Endothelial cell of umbilical vein (primary cell): ENCODE data around the gene TMCO2. TPM values are rescaled to one million over a fixed set of nuclear protein-coding genes. Genes with fewer than 3 reads are reported as not detected.

ENCODE experiments used
- BruUV-seq: library from RNA; stranded (reverse); fragments of 400-500 nt; replicated peaks from 2 replicates; lab custom pipeline; 2021; lab: Mats Ljungman, UMichigan
- CTCF ChIA-PET: fragments of 300-600, 350-600 bp; sonication (Branson Sonifier 250); formaldehyde crosslinking; loops from one replicate; lab custom pipeline; 2021; ENCODE audit warnings: antibody characterized with exemption, inconsistent platforms; lab: Charles Lee
- POLR2A ChIA-PET: fragments of 300-600, 350-600 bp; sonication (Branson Sonifier 250); formaldehyde crosslinking; loops from one replicate; lab custom pipeline; 2021; ENCODE audit warnings: antibody characterized with exemption, inconsistent platforms; lab: Charles Lee
- DNase-seq: peaks from one replicate; pipeline ENCODE4 v3.0.0-alpha.2; 2011; ENCODE audit warnings: low read depth, low spot score
- FAIRE-seq: peaks from 2 replicates; lab custom pipeline; 2011; peaks lifted over from hg19 to GRCh38; lab: Jason Lieb, UNC
- H2AFZ ChIP-seq: 2 replicates; pipeline ENCODE4 v1.6.0; 2012; ENCODE audit warnings: low read depth, low read length, control low read depth, inconsistent platforms
- H3K27ac ChIP-seq: 2 replicates; pipeline ENCODE4 v1.5.1; 2011; ENCODE audit warnings: low read depth, mild to moderate bottlenecking, control low read depth, low read length, moderate library complexity; ENCODE audit not compliant: insufficient read depth
- H3K27me3 ChIP-seq, 2 experiments: 2 replicates each; pipeline versions ENCODE4 v1.6.0 to v1.6.1; 2011; ENCODE audit warnings: low read length in 2 of 2, mixed read lengths in 1 of 2; ENCODE audit not compliant: control insufficient read depth in 2 of 2, insufficient read depth in 2 of 2
- H3K36me3 ChIP-seq, 2 experiments: 2 replicates in 1 of 2; 3 replicates in 1 of 2; pipeline ENCODE4 v1.5.1; 2011; ENCODE audit warnings: low read length in 2 of 2, mild to moderate bottlenecking in 1 of 2, moderate library complexity in 1 of 2; ENCODE audit not compliant: control insufficient read depth in 2 of 2, insufficient read depth in 2 of 2; ENCODE audit errors: extremely low read depth in 1 of 2
- H3K4me1 ChIP-seq: 3 replicates; pipeline ENCODE4 v1.5.1; 2011; ENCODE audit warnings: mild to moderate bottlenecking, low read length; ENCODE audit not compliant: control insufficient read depth, insufficient read depth; ENCODE audit errors: extremely low read depth
- H3K4me2 ChIP-seq: 2 replicates; pipeline ENCODE4 v1.6.1; 2011; ENCODE audit warnings: low read length, control low read depth, mixed read lengths; ENCODE audit not compliant: insufficient read depth
- H3K4me3 ChIP-seq, 3 experiments: fragments of 200-600 bp in 1 of 3; sonication (generic), shearing (Covaris generic) in 1 of 3; replicated peaks in 1 of 3; 2 replicates each; pipeline ENCODE4 v1.5.1; 2011 to 2016; ENCODE audit warnings: control low read depth in 3 of 3, low read length in 3 of 3, mild to moderate bottlenecking in 2 of 3, inconsistent platforms in 1 of 3, low read depth in 1 of 3, moderate library complexity in 1 of 3; ENCODE audit not compliant: insufficient read depth in 1 of 3
- H3K79me2 ChIP-seq: 2 replicates; pipeline ENCODE4 v1.6.0; 2012; ENCODE audit warnings: low read length, inconsistent platforms; ENCODE audit not compliant: control insufficient read depth, insufficient read depth
- H3K9ac ChIP-seq: replicated peaks from 2 replicates; pipeline ENCODE3; 2011; ENCODE audit warnings: low read length, control low read depth; ENCODE audit not compliant: insufficient read depth; ENCODE audit errors: extremely low read depth
- H3K9me1 ChIP-seq: replicated peaks from 3 replicates; pipeline ENCODE4 v1.6.0; 2011; ENCODE audit warnings: mild to moderate bottlenecking, low read length; ENCODE audit not compliant: control insufficient read depth, insufficient read depth; ENCODE audit errors: extremely low read depth
- H3K9me3 ChIP-seq: replicated peaks from 2 replicates; pipeline ENCODE4 v1.5.1; 2012; ENCODE audit warnings: low read length, inconsistent platforms; ENCODE audit not compliant: control insufficient read depth, insufficient read depth
- H4K20me1 ChIP-seq: replicated peaks from 2 replicates; pipeline ENCODE3; 2011; ENCODE audit warnings: mild to moderate bottlenecking, low read length; ENCODE audit not compliant: control insufficient read depth, insufficient read depth; ENCODE audit errors: extremely low read depth
- EZH2 ChIP-seq: IDR thresholded peaks from 2 replicates; pipeline ENCODE4 v1.6.1; 2012; ENCODE audit warnings: borderline replicate concordance, low read depth, mild to moderate bottlenecking, moderate library complexity, low read length, inconsistent platforms; ENCODE audit not compliant: severe bottlenecking
- FOS ChIP-seq: IDR thresholded peaks from 2 replicates; pipeline ENCODE4 v1.6.1; 2011; ENCODE audit warnings: mild to moderate bottlenecking, low read length, moderate library complexity, borderline replicate concordance; ENCODE audit not compliant: insufficient read depth
- GATA2 ChIP-seq: IDR thresholded peaks from 2 replicates; pipeline ENCODE4 v1.7.0; 2011; ENCODE audit warnings: low read depth, mild to moderate bottlenecking, moderate library complexity, mixed read lengths, low read length; ENCODE audit not compliant: insufficient read length, insufficient read depth
- JUN ChIP-seq: IDR thresholded peaks from 2 replicates; pipeline ENCODE4 v1.6.1; 2011; ENCODE audit warnings: borderline replicate concordance, low read depth; ENCODE audit not compliant: insufficient read length, insufficient read depth
- MYC ChIP-seq: IDR thresholded peaks from one replicate; pipeline ENCODE4 v1.6.1; 2011; ENCODE audit warnings: mild to moderate bottlenecking, low read depth, low read length
- POLR2A ChIP-seq: IDR thresholded peaks from 2 replicates; pipeline ENCODE4 v1.6.1; 2012; ENCODE audit warnings: low read depth, mild to moderate bottlenecking, control low read depth, low read length
- POLR2AphosphoS5 ChIP-seq: IDR thresholded peaks from 2 replicates; pipeline ENCODE4 v1.6.1; 2012; ENCODE audit warnings: low read depth, mild to moderate bottlenecking, control low read depth, low read length, moderate library complexity; ENCODE audit not compliant: insufficient read depth
- dilution Hi-C: fragments of 300-500 bp; cut with MboI; formaldehyde crosslinking; loops from one replicate; pipeline ENCODE4 v1.15.0; 2019; ENCODE audit warnings: low sequenced_read_pairs; ENCODE audit not compliant: extremely low pct_ligation_motif_present
- intact Hi-C: fragments of 100-400 bp; cut with micrococcal nuclease; formaldehyde crosslinking; loops from one replicate; pipeline ENCODE4 v1.10.0; 2022
- polyA plus RNA-seq, 4 experiments: library from polyadenylated mRNA; depleted of rRNA in 3 of 4; stranded (reverse) in 3 of 4; unstranded in 1 of 4; fragments of >200 nt; gene quantifications; 2 replicates each; pipeline versions ENCODE4 v1.2.1 to v1.2.3, GENCODE V29; 2011 to 2012; ENCODE audit warnings: missing spikeins in 1 of 4
- total RNA-seq: library from RNA; stranded (reverse); gene quantifications from 2 replicates; pipeline ENCODE4 v1.2.3, GENCODE V29; 2021
- TF ChIP-seq, protein P1 (sequence below), 2 donors: IDR thresholded peaks; 1 replicate in 1 of 2; 2 replicates in 1 of 2; pipeline ENCODE4 v1.5.1; 2011; ENCODE audit warnings: low read length in 2 of 2, mild to moderate bottlenecking in 2 of 2, moderate library complexity in 2 of 2, control low read depth in 1 of 2, inconsistent platforms in 1 of 2, low read depth in 1 of 2; ENCODE audit not compliant: insufficient read depth in 1 of 2; ENCODE audit errors: extremely low read depth in 1 of 2
- TF ChIP-seq, protein P2 (sequence below): IDR thresholded peaks from 2 replicates; pipeline ENCODE4 v1.6.1; 2011; ENCODE audit not compliant: insufficient read depth, insufficient read length

TMCO2 gene
- total and polyA plus RNA-seq, 2 donors (not counting 3 experiments of a cell fraction or from before 2014, with no cell fraction given): not detected

DNA sequence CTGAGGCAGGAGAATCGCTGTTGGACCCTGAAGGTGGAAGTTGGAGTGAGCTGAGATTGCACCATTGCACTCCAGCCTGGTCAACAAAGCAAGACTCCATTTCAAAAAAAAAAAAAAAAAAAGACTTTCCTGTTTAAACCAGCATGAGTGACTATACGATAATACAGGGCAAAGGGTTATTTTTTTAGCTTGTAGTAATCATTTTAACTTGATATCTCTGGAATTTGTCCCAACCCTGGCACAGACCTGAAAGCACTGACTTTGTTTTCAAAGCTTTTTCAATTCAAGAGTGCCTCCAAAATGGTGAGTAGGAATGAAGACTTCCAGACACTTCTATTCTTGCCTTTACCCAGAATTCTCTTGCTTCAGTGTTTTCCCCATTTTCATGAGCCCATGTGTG is 4.4 kb upstream of the TMCO2 start:
- peak; percentile 56 for FAIRE-seq
- BruUV-seq: no TSS peak
- Histone ChIP-seq H3K4me1 (peaks cover 22% of the 10 kb centered on the region), H2AFZ (no peak overlapping the region), H3K27ac (peak overlapping the region; percentile 28), H4K20me1 (no peaks in the 10 kb centered on the region), H3K9me1 (no peaks in the 10 kb centered on the region), H3K27me3 (no peaks in the 10 kb centered on the region), H3K4me3 (no peak overlapping the region), H3K9ac (no peak overlapping the region), H3K9me3 (no peaks in the 10 kb centered on the region), H3K36me3 (peaks cover 0 to 1% of the 10 kb centered on the region in 2 experiments), H3K79me2 (no peaks in the 10 kb centered on the region), H3K4me2 (no peak overlapping the region)
- peak; percentile 37 for TF ChIP-seq GATA2
- TF ChIP-seq POLR2AphosphoS5: no peak
- no peak for TF ChIP-seq POLR2A
- no peak for TF ChIP-seq FOS
- ChIA-PET POLR2A (interaction anchor here (0.6 kb wide), 1 partner anchor 144 kb away, joined by 6 read pairs; no protein-coding TSS in a partner anchor), CTCF (interaction anchor here (0.5 to 1.9 kb wide), 4 partner anchors 9 to 207 kb away, joined by 3 to 6 read pairs (median 4); no protein-coding TSS in a partner anchor)
- intact Hi-C loops (no loop called here), dilution Hi-C loops (no loop called here)
- DNase-seq: peak; percentile 90

DNA sequence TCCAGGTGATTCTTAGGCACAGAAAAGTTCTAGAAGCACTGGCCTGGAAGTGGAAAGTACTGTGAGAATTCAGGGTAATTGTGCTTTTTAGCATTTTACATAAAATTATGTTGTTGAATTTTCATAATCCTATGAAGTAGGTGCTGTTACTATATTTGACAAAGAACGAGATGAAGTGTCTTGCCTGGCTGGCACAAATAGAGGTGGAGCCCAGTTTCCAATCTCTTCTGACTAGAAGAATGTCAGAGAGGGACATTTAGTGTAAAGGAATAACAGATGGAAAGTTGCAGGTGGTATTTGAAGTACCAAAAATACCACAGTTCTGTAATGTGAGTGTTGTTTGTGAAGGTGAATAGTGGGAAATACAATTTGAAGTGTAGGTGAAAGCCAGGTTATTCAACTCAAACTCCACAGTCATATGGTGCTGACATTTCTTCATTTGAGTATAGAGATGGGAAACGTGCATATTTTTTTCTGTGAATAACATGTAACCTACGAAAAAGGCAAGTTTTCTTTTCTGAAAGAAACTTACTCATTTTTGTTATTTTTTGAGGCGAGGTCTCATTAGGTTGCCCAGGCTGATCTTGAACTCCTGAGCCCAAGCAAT is 3.5 kb upstream of the TMCO2 start:
- BruUV-seq: no TSS peak
- ChIA-PET POLR2A (no interaction called here), CTCF (interaction anchor here (0.6 kb wide), 1 partner anchor 8 kb away, joined by 3 read pairs; no protein-coding TSS in a partner anchor)
- H3K4me1 ChIP-seq: peaks cover 31% of the 10 kb centered on the region
- DNase-seq (peak; percentile 4), FAIRE-seq (no peak)
- no peaks in the 10 kb centered on the region for H3K9me3 ChIP-seq
- no peaks in the 10 kb centered on the region for H3K36me3 ChIP-seq
- no peaks in the 10 kb centered on the region for H3K79me2 ChIP-seq
- no peaks in the 10 kb centered on the region for H3K9me1 ChIP-seq
- no peak overlapping the region for H2AFZ ChIP-seq
- intact Hi-C loops (no loop called here), dilution Hi-C loops (no loop called here)
- no peak overlapping the region for H3K4me2 ChIP-seq
- no peaks in the 10 kb centered on the region for H3K27me3 ChIP-seq
- no peak overlapping the region for H3K27ac ChIP-seq
- H3K9ac ChIP-seq: no peak overlapping the region
- no peak overlapping the region for H3K4me3 ChIP-seq
- TF ChIP-seq GATA2 (no peak), MYC (no peak), FOS (no peak), POLR2A (no peak), JUN (no peak), POLR2AphosphoS5 (no peak), EZH2 (no peak)
- TF ChIP-seq, protein P1, sequence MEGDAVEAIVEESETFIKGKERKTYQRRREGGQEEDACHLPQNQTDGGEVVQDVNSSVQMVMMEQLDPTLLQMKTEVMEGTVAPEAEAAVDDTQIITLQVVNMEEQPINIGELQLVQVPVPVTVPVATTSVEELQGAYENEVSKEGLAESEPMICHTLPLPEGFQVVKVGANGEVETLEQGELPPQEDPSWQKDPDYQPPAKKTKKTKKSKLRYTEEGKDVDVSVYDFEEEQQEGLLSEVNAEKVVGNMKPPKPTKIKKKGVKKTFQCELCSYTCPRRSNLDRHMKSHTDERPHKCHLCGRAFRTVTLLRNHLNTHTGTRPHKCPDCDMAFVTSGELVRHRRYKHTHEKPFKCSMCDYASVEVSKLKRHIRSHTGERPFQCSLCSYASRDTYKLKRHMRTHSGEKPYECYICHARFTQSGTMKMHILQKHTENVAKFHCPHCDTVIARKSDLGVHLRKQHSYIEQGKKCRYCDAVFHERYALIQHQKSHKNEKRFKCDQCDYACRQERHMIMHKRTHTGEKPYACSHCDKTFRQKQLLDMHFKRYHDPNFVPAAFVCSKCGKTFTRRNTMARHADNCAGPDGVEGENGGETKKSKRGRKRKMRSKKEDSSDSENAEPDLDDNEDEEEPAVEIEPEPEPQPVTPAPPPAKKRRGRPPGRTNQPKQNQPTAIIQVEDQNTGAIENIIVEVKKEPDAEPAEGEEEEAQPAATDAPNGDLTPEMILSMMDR (IDR thresholded peaks at IDR 0.05; ENCODE audit: extremely low read depth in 1 of 2, insufficient read depth in 1 of 2, low read depth in 1 of 2, low read length in 2 of 2): no peak
- TF ChIP-seq, protein P2, sequence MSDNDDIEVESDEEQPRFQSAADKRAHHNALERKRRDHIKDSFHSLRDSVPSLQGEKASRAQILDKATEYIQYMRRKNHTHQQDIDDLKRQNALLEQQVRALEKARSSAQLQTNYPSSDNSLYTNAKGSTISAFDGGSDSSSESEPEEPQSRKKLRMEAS: no peak
- no peaks in the 10 kb centered on the region for H4K20me1 ChIP-seq
